Endodermal cell (in vitro differentiated cells): ENCODE results near the gene YEATS2. TPM values are rescaled to one million over a fixed set of nuclear protein-coding genes. Genes with fewer than 3 reads are reported as not detected.

Source experiments
- DNase-seq: peaks from one replicate; pipeline ENCODE4 v3.0.0-alpha.2; 2017
- H3K27ac ChIP-seq: 2 replicates; pipeline ENCODE4 v1.5.1; 2013; ENCODE audit warnings: mild to moderate bottlenecking, low read depth, low read length, moderate library complexity
- H3K27me3 ChIP-seq: 2 replicates; pipeline ENCODE4 v1.6.1; 2013; ENCODE audit warnings: mild to moderate bottlenecking, low read length, moderate library complexity; ENCODE audit not compliant: insufficient read depth, control insufficient read depth, poor library complexity, severe bottlenecking
- H3K36me3 ChIP-seq: 2 replicates; pipeline ENCODE4 v1.7.0; 2013; ENCODE audit warnings: mild to moderate bottlenecking, low read length, moderate library complexity; ENCODE audit not compliant: control insufficient read depth, insufficient read depth
- H3K4me1 ChIP-seq: one replicate; pipeline ENCODE4 v1.7.0; 2013; ENCODE audit warnings: low read length; ENCODE audit not compliant: control insufficient read depth, insufficient read depth
- H3K4me3 ChIP-seq: 2 replicates; pipeline ENCODE4 v1.5.1; 2013; ENCODE audit warnings: mild to moderate bottlenecking, low read length, moderate library complexity
- H3K9ac ChIP-seq: 2 replicates; pipeline ENCODE4 v1.6.1; 2013; ENCODE audit warnings: mild to moderate bottlenecking, low read length, moderate library complexity; ENCODE audit not compliant: poor library complexity, severe bottlenecking; ENCODE audit errors: extremely low read depth
- H3K9me3 ChIP-seq: 2 replicates; pipeline ENCODE4 v1.6.1; 2013; ENCODE audit warnings: mild to moderate bottlenecking, low read length, moderate library complexity; ENCODE audit not compliant: control insufficient read depth
- H3K27ac Mint-ChIP-seq: 2 replicates; pipeline ENCODE4 v1.8.0; 2020; ENCODE audit warnings: mixed read lengths
- H3K27me3 Mint-ChIP-seq: 2 replicates; pipeline ENCODE4 v1.8.0; 2021; ENCODE audit warnings: mild to moderate bottlenecking, mixed read lengths; ENCODE audit not compliant: insufficient read depth
- H3K36me3 Mint-ChIP-seq: 2 replicates; pipeline ENCODE4 v1.8.0; 2020; ENCODE audit warnings: low read depth, mixed read lengths
- H3K4me1 Mint-ChIP-seq: 2 replicates; pipeline ENCODE4 v1.8.0; 2020; ENCODE audit warnings: mixed read lengths
- H3K4me3 Mint-ChIP-seq: 2 replicates; pipeline ENCODE4 v1.8.0; 2020; ENCODE audit warnings: mild to moderate bottlenecking, moderate library complexity, mixed read lengths
- H3K9me3 Mint-ChIP-seq: 2 replicates; pipeline ENCODE4 v1.8.0; 2020; ENCODE audit warnings: mild to moderate bottlenecking, mixed read lengths
- CTCF ChIP-seq: fragments of 200-600 bp; sonication (generic); conservative IDR thresholded peaks from 2 replicates; pipeline ENCODE4 v1.5.0; 2021; ENCODE audit warnings: antibody characterized with exemption, mild to moderate bottlenecking
- WGBS, 2 experiments: methylation state at CpG; one replicate each; pipeline versions ENCODE4 v1.1.5 to v1.1.7; 2013; ENCODE audit warnings: missing lambda C conversion rate in 2 of 2, mixed read lengths in 1 of 2; ENCODE audit not compliant: insufficient coverage in 1 of 2, insufficient read length in 1 of 2; 5-methylcytosine and 5-hydroxymethylcytosine counted together
- total RNA-seq, 2 donors: library from RNA; stranded (reverse); fragmentation: NEBNext Ultra II Directional in 1 of 2; extraction: Animal tissue kit (Norgen Biotek cat#: 25700) in 1 of 2; gene quantifications; 2 replicates in 1 of 2; 3 replicates in 1 of 2; pipeline ENCODE4 v1.2.1, GENCODE V29; 2021

Gene YEATS2
- total RNA-seq, 2 donors from 2014 or later: 53.4 to 55.8 TPM

- WGBS, 2 experiments: 89 to 96% methylated on average over 10 to 11 of the region's 11 CpGs
- Histone ChIP-seq H3K27me3 (no peaks in the 10 kb centered on the region), H3K36me3 (no peaks in the 10 kb centered on the region), H3K9ac (no peak overlapping the region), H3K27ac (no peak overlapping the region), H3K9me3 (no peaks in the 10 kb centered on the region), H3K4me3 (no peak overlapping the region), H3K4me1 (no peaks in the 10 kb centered on the region)
- no peaks in the 10 kb centered on the region for H3K27me3 Mint-ChIP-seq
- no peaks in the 10 kb centered on the region for H3K9me3 Mint-ChIP-seq
- no peaks in the 10 kb centered on the region for H3K36me3 Mint-ChIP-seq
- DNase-seq: no peak
- no peaks in the 10 kb centered on the region for H3K4me1 Mint-ChIP-seq
- H3K27ac Mint-ChIP-seq: no peak overlapping the region
- no peak overlapping the region for H3K4me3 Mint-ChIP-seq
- TF ChIP-seq CTCF: no peak
Measured at GRCh38 chr3:183690402-183690995, 7.1 kb upstream of the YEATS2 start.

GRCh38 chr3:183692436-183692835, 5.2 kb upstream of the YEATS2 start:
- H3K4me3 Mint-ChIP-seq: no peak overlapping the region
- no peaks in the 10 kb centered on the region for H3K4me1 Mint-ChIP-seq
- no peaks in the 10 kb centered on the region for H3K9me3 Mint-ChIP-seq
- Histone ChIP-seq H3K9ac (no peak overlapping the region), H3K27me3 (no peaks in the 10 kb centered on the region), H3K36me3 (no peaks in the 10 kb centered on the region), H3K4me3 (no peak overlapping the region), H3K4me1 (no peaks in the 10 kb centered on the region), H3K27ac (no peak overlapping the region), H3K9me3 (no peaks in the 10 kb centered on the region)
- DNase-seq: no peak
- no peaks in the 10 kb centered on the region for H3K27me3 Mint-ChIP-seq
- H3K27ac Mint-ChIP-seq: no peak overlapping the region
- WGBS, 2 experiments: 92 to 94% methylated on average over 9 to 10 of the region's 10 CpGs
- no peak for TF ChIP-seq CTCF
- H3K36me3 Mint-ChIP-seq: no peaks in the 10 kb centered on the region

GRCh38 chr3:183695569-183696364, 1.8 kb upstream of the YEATS2 start:
- no peaks in the 10 kb centered on the region for H3K9me3 Mint-ChIP-seq
- Histone ChIP-seq H3K27me3 (no peaks in the 10 kb centered on the region), H3K9ac (no peak overlapping the region), H3K36me3 (no peaks in the 10 kb centered on the region), H3K9me3 (no peaks in the 10 kb centered on the region), H3K4me1 (no peaks in the 10 kb centered on the region), H3K4me3 (no peak overlapping the region), H3K27ac (no peak overlapping the region)
- WGBS, 2 experiments: 94 to 98% methylated on average over 7 of the region's 7 CpGs
- no peak for TF ChIP-seq CTCF
- DNase-seq: no peak
- H3K27me3 Mint-ChIP-seq: no peaks in the 10 kb centered on the region
- no peak overlapping the region for H3K4me3 Mint-ChIP-seq
- no peak overlapping the region for H3K27ac Mint-ChIP-seq
- no peaks in the 10 kb centered on the region for H3K36me3 Mint-ChIP-seq
- peaks cover 19% of the 10 kb centered on the region for H3K4me1 Mint-ChIP-seq
